Measurements from ENCODE around the gene TFF2.

TFF2 gene

DNA sequence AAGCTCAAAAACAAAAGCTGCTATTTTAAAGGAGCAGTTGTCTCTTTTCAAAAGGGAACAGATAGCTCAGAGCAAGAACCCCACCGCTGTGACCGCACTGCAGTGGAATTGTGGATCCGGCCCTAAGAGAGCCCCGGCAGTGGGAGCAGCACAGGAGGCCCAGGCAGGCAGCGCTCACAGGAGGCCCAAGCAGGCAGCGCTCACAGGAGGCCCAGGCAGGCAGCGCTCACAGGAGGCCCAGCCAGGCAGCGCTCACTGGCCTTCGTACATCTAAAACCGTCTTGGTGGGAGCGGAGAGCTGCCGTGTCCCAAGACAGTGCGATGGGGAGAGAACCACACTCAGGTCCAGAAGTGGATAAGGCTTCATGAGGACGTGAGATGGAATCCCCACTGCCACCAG is 39.6 kb downstream of the TFF2 start:
- no peak overlapping the region for H3K4me3 ChIP-seq (ENCODE audit: low read depth, low read length)
- no peak for DNase-seq (ENCODE audit: low read depth)

DNA sequence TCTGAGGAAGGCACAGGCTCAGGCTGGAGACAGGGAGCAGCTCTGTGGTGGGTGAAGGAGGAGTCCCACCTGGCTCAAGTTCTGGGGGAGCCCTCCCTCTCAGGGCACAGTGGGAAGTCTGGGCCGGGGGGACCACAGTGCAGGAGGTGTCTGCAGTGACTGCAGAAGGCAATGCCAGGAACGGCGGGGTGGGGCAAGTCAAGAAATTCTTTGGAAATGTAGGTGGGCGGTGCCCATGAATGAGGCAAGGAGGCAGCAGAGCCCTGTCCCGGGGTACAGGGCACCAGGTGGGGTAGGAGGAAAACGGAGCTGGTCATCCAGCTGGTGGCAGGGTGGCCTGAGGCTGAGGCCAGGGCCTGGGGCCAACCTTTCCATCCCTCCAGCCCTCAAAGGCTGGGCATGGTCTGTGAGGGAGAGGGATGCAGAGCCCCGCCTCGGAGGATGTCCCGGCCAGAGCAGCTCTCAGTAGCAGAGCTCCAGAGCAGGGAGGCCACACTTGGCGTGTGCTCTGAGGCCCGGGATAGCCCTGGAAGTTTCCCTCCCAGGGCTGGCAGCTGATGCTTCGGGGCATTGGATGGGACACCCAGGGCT is 40.3 kb downstream of the TFF2 start:
- DNase-seq (ENCODE audit: low read depth) = no peak
- H3K4me3 ChIP-seq (ENCODE audit: low read depth, low read length) = no peak overlapping the region

DNA sequence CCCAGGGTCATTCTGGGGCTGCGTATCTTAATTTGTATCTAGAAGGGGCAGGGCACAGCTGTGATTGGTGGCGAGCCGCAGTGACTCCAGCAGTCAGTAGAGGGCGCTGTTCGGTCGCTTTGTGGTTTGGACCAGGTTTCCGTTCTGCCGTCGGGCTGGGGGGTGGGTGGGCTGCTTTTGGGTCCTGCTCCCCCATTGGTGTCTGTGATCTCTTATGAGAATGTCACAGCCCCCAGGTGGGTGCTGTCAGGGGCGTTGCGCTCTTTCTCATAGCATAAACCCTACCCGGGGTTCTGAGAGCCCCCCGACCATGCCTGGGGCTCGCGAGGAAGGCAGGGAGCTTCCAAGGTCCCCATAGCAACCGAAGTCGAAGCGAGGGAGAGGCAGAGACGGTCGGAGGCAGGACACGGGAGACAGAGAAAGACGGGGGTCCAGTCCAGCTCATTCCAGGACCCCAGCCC is 41.0 kb downstream of the TFF2 start:
- no peak overlapping the region for H3K4me3 ChIP-seq (ENCODE audit: low read depth, low read length)
- no peak for DNase-seq (ENCODE audit: low read depth)

DNA sequence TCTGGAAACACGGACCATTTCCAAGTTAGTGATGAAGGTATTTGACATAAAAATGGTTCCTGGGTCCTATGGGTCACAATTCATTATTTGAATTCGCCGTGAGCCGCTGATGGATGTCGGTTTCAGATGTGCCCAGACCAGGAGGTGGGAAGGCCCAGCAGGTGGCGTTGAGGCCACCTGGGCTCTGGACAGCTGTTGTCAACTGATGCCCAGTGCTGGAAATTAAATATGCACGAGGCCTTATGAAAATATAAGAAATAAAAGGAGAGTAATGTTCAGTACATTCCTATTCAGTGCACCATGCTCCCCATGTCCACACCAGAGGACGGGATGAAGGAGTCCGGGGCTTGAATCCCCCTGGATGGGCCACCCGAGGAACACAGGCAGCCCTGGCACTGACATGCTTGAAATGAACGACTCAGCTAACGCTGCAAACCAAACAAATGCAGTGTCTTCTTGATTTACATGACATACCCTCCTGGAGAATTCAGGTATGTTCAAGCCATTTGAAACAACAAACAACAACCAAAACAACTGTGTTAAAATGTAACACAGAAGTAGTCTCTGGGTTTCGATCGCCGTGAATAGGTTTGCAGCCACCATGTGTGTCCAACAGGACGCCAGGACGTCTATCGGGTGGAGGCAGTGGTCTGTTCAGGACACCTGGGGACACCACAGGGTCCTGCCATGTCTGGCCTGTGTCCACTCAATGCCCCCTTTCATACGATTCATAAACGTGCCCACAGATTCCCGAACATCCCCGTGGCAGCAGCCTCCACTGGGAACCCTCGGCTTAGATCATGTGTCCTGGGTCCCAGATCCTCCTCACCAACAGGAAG is 41.7 kb downstream of the TFF2 start:
- DNase-seq (ENCODE audit: low read depth) = no peak
- H3K4me3 ChIP-seq (ENCODE audit: low read depth, low read length) = no peak overlapping the region

DNA sequence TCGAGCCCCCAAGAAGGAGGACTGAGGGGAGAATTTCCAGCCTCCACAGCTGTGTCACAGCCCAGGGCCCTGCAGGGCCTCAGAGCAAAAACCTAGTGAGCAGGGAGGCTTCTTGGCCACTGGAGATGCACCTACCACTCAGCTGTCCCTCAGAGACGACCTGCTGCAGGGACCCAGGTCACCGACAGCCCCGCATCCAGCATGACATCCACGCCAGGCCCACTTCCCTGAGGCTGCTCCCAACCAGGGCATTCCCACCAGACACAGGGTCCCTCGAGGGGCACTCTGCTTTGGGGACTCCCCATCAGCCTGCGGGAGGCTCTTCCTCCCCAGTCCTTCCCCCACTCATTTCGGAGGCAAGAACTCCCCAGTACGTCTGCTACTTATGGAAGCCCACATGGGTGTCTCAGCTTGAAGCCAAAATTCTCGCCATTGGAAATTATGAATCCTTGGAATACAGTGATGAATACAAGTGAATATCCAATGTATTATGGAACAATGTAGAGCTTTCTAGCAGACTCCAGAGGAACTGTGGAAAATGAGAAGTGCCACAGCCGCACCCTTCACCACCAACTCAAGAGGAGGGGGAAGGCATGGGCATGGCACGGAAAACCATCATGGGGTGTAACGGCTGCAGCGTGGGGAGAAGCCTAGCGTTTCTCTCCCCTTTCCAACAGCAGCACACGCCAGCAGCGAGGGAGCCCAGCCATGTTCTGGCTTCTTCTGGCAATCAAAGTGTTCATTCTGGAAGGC is 42.5 kb downstream of the TFF2 start:
- no peak overlapping the region for H3K4me3 ChIP-seq (ENCODE audit: low read depth, low read length)
- DNase-seq (ENCODE audit: low read depth) = no peak

DNA sequence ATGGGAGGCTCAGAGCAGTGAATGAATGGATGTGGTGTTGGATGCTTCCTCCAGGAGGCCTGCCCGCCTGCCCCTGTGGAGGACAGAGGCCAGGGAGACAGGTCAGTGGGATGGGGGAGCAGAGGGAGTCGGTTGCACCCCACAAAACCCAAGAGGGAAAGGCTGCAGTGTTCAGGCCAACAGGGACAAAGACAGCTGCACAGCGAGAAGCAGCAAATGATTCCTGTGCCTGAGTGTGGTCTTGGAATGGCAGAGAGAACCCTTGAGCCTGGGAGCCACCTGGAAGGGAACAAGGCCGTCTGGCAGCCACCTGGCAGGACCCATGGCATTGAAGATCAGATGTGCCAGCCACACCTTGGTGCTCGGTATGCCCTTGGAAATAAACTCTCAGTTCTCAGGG is 43.7 kb downstream of the TFF2 start:
- no peak overlapping the region for H3K4me3 ChIP-seq (ENCODE audit: low read depth, low read length)
- no peak for DNase-seq (ENCODE audit: low read depth)

DNA sequence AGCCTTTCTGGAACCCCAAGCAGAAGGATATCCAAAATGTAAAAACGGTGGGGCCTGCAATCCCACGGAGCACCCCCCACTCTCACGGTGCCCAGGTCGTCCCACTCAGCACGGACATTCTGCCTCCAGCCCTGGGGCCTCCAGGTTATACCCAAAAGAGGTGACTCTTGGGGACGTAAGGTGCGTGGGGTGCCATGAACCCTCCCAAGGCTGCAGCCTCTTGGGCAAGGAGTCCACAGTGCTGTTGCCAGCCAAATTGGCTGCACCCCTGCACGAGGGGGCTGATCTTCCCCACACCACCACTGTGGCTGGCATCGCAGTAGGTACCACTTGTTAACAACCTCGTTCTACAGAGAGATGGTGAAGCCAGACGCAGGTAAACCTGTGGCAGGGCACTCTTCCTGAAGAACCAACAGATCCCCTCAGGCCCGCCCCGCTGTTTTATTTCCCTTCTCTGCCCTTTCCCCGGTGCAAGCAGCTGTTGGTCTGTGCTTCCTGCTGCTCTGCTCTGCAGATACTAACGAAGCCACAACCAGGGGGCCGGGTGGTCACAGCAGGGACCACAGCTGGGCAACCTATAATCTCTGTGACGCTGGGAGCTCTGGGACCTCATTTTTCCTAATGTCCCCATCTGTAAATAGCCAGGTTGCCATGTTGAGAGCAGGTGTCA is 44.3 kb downstream of the TFF2 start:
- H3K4me3 ChIP-seq (ENCODE audit: low read depth, low read length) = no peak overlapping the region
- no peak for DNase-seq (ENCODE audit: low read depth)

DNA sequence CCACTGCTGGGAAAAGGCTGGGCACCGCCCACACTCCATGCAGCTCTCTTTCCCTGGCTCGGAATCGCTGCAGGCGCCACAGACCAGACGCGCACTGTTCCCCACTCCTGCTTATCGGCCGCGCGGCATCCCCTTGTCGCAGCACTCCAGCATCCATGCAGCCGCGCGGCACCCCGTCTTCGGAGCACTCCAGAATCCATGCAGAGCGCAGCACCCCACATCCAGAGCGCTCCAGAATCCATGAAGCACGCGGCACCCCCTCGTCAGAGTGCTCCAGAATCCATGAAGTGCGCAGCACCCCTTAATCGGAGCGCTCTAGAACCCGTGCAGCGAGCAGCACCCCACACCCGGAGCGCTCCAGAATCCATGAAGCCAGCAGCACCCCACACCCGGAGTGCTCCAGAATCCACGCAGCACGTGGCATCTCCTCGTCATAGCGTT is 45.1 kb downstream of the TFF2 start:
- no peak for DNase-seq (ENCODE audit: low read depth)
- no peak overlapping the region for H3K4me3 ChIP-seq (ENCODE audit: low read depth, low read length)

DNA sequence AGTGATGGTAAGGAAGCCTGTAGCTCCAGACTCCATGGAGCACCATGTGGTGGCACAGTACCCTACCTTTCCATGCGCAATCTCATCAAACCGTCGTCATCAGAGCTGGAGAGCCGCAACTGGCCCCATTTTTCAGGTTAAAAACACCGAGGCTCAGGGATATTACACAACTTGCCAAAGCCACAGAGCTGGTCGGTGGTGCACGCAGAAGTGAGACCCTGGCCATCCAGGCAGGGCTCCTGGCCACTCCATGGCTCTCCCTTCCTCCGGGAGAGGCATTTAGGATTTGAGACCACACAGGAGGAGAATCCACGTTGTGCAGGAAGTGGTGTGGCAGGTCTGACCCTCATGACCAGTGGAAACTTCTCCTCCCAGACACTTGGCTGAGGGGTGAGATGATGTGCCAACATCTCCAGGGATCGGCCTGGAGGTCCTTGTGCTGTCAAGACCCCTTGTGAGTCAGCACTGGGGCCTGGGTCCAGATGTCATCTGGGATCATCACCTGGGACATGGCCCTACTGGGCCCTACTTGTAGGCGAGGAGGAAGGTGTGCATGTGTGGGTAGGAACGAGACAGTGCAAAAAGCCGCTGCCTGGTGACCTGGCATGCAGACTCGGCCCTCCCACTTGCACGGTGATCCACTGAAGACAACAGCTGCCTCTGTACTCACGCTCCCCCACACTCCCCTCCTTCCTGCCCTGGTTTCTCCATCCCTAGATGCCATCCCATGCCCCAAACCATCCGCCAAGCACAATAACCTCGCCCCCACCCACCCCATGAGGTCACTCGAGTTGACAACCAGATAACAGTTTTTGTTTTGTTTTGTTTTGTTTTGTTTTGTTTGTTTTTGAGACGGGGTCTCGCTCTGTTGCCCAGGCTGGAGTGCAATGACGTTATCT is 46.0 kb downstream of the TFF2 start:
- no peak overlapping the region for H3K4me3 ChIP-seq (ENCODE audit: low read depth, low read length)
- DNase-seq (ENCODE audit: low read depth) = no peak

DNA sequence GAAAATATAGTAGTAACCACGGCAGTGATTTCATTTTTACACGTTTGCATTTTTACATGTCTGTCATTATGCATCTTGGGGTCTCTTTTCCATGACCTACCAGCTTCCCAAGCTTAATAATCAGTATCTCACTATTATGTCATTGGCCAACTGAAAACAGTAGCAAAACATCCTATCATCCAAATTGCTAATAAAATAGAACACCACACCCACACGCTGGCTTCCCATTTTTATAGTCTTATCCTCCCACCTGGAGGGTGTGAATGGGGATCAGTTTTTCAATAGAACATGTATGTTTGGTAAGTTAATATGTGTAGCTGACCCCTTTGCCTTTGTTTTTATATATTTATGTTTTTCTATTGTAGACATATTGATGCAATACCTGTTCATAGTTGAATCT is 47.4 kb downstream of the TFF2 start:
- H3K4me3 ChIP-seq (ENCODE audit: low read depth, low read length) = no peak overlapping the region
- DNase-seq (ENCODE audit: low read depth) = no peak

DNA sequence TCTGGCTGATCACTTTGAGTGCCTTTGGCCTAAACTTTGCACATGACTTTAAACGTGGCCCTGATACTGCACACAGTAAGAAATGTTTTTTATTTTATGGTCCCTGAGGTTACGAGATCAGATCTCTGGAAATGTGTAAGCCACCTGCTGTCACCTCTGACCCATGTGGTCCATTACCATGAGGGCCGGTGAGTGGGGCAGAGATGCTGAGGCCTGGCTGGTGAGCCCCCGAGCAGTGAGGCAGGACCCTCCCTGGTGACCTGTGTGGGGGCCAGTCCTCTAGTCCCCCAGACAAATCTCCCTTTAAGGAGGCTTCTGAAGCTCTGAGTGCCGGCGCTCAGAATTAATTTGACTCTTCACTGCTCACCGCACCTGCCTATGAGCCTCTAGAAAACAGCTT is 48.0 kb downstream of the TFF2 start:
- DNase-seq (ENCODE audit: low read depth) = no peak
- H3K4me3 ChIP-seq (ENCODE audit: low read depth, low read length) = no peak overlapping the region

DNA sequence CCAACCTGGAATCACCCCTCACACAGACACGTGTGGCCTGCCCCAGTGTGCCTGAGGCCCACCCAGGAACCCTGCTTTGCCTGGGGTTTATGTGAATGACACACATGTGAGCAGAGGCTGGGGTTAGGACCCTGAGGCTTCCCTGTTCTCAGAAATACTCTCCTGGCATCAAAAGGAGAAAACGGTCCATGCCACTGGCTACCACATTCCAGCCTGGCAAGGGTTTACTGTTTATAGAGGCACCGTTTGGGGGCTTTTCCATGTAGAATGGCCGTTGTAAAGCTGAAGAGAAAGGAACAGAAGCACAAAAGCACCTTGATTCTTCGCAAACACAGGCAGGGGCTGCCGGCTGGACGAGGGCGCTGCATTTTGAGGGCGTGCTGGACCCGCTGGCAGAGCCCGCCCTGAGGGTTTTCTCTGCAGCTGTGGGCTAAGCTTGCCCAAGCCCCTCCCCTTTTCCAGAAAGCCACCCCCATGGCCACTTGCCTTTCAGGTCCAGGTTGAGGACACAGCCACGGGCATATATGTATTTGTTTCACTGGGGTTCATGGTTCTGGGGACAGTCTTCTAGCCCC is 48.6 kb downstream of the TFF2 start:
- DNase-seq (ENCODE audit: low read depth) = no peak
- no peak overlapping the region for H3K4me3 ChIP-seq (ENCODE audit: low read depth, low read length)

DNA sequence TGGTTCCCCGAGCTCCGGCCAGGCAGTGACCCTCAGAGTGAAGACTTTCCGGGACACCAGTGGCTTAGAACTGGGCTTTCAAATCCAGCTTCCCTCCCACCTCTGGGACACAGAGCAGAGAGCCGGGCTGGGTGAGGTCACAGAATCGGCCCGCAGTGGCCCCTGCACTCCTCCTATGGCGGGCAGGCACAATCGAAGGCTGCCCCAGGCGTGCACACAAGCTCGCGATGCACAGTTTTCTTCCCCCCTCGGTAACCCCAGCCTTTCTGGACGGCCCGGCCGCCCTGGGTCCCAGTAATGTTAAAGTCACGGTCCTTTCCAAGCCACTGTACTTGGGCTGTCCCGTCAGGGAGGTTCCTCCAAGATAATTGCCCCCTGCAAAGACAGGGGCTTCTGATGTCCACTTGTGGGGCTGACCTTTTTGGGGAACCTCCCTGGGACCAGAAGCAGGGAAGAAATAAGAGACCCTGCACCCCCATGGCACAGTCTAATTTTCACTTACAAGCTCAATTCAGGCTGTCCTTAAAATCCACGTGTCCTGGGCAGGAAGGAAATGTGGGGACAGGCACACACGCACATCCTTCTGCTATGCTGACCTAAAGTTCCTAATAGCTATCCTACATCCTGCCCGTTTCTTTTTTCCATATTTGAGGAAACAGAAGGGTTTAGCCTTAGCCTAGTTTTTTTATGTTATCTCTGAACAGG is 49.3 kb downstream of the TFF2 start:
- DNase-seq (ENCODE audit: low read depth) = no peak

DNA sequence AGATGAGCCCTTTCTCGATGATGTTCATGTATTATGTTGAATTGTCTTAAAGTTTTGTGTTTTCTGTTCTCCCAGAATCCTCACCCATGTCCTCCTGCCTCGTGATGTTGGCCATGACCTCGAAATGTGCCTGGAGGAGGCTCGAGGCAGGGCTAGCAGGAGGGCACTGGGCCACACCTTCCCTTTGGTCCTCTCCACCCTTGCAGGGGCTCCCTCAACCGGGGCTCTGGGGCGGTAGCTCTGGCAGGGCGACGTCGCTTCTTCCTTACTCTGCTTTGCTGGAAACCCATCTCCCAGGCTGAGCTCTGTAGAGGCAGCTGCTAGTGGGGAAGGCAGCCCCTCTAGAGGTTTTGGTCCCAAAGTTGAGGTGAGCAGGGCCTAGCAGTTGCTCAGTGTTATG is 49.8 kb downstream of the TFF2 start:
- no peak overlapping the region for H3K4me3 ChIP-seq (ENCODE audit: low read depth, low read length)
- DNase-seq (ENCODE audit: low read depth) = no peak

More for the DNA sequence above, 49.3 kb downstream of the TFF2 start:
- H3K4me3 ChIP-seq (ENCODE audit: low read depth, low read length) = no peak overlapping the region

DNA sequence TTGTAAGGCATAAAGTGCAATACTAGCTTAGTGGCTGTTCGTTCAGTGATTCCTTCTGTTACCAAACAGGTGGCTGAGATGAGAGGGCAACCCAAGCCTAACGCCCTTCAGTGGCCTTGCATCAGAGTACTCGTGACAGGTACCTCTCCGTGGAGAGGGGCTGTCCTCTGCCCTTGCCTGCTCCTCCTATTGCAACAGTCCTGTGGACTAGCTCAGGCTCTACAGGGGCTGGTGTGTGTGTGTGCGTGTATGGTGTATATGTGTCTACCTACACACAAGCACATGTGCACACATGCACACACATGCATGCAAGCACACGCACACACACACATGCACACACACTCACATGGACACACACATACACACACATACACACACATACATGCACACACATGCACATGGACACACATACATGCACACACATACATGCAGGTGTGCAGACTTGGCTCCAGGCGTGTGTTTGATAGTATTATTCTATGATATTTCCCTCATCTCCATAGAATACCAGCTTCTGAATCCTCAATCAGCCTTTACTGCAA is 50.7 kb downstream of the TFF2 start:
- H3K4me3 ChIP-seq (ENCODE audit: low read depth, low read length) = no peak overlapping the region
- DNase-seq (ENCODE audit: low read depth) = no peak

DNA sequence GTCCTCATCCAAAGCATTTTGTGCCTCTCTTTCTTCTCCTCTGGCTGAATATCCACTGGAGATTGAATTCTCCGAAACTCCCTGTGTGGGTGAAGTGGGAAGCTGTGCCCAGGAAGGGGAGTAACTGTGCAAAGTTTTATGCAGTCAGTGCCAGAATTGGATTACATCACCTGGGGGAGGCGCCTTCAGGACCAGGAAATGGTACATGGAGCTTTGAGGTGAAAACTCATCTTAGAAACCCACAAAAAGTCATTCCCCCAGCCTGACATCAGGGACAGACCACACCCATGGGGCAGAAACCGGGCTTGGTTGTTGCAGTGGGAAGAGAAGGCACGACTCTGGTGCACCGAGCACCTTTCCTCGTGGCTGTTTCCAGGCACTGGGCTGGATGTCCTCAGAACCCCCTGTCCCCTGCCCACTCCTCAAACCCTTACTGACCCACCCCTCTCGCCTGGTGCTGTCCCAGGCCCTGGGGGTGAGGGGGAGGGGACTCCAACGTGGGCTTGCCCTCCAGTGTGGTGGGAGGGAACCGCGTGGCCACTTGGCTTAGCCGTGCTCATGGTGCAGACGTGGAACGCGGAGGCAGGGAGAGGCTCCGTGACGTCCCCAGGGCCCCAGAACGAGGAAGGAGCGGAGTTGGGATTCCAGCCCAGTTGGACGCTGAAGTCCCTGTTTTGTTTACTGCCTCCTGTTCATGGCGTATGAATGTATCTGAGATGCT is 51.3 kb downstream of the TFF2 start:
- no peak overlapping the region for H3K4me3 ChIP-seq (ENCODE audit: low read depth, low read length)

DNA sequence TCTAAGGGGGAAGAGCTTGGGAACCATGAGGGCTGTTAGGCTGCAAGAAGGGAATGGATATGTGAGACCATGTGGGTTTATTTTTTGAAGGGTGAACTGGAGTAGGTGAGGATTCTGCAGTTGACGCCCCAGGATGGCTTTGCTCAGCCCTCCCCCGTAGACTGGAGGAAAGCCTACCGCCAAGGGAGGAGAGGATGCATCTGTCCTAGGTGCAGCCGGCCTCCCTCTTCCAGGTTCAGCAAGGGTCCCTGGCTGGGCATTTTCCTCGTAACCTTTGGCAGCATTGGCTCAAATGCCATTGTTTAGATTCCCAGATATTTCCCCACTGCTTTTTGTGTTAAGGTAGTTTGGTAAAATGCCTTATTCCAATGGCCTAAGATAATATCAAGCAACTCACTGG is 52.1 kb downstream of the TFF2 start:
- no peak for DNase-seq (ENCODE audit: low read depth)
- H3K4me3 ChIP-seq (ENCODE audit: low read depth, low read length) = no peak overlapping the region

More for the DNA sequence above, 51.3 kb downstream of the TFF2 start:
- no peak for DNase-seq (ENCODE audit: low read depth)
